PFSK-1 (cell line): ENCODE measurements around the gene TFG.

Experiments used
- POLR2AphosphoS5 ChIP-seq: IDR thresholded peaks from 2 replicates; pipeline ENCODE4 v1.6.1; 2012; ENCODE audit warnings: low read depth, mild to moderate bottlenecking, control low read depth, low read length, moderate library complexity
- REST ChIP-seq, 2 experiments: IDR thresholded peaks; 2 replicates each; pipeline versions ENCODE4 v1.6.1 to v1.8.0; 2011 to 2012; ENCODE audit warnings: low read depth in 2 of 2, low read length in 2 of 2, control low read depth in 1 of 2, inconsistent platforms in 1 of 2, mild to moderate bottlenecking in 1 of 2, moderate library complexity in 1 of 2; ENCODE audit not compliant: insufficient read depth in 1 of 2
- SIN3A ChIP-seq: IDR thresholded peaks from 2 replicates; pipeline ENCODE4 v1.6.1; 2012; ENCODE audit warnings: mild to moderate bottlenecking, low read length, moderate library complexity, borderline replicate concordance; ENCODE audit not compliant: insufficient read depth
- TAF1 ChIP-seq: IDR thresholded peaks from 2 replicates; pipeline ENCODE4 v1.6.1; 2012; ENCODE audit warnings: low read length, control low read depth, borderline replicate concordance; ENCODE audit not compliant: insufficient read depth

- TF ChIP-seq POLR2AphosphoS5 (no peak), REST (IDR thresholded peaks at IDR 0.05; ENCODE audit: insufficient read depth in 1 of 2, low read depth in 2 of 2, low read length in 2 of 2) (no peak), SIN3A (no peak), TAF1 (no peak)
Measured at GRCh38 chr3:100737334-100737733, 28.0 kb downstream of the TFG start.
